Measurements from ENCODE around the gene KCNH4.
A peak's percentile ranks its signal among the peaks of the same experiment; 100 is the strongest.
"Not testable (repeated sequence)": the region's sequence is repeated elsewhere in the genome, so short reads cannot be mapped to it uniquely, and the experiment has no call there.

Gene KCNH4

GRCh38 chr17:42141382-42141781, 39.6 kb downstream of the KCNH4 start:
- Histone ChIP-seq H2BK12ac (ENCODE audit: low read length in 2 of 2) (no peak overlapping the region), H3K36me3 (ENCODE audit: control insufficient read depth in 1 of 2, insufficient read depth in 2 of 2, low read depth in 1 of 2, low read length in 2 of 2) (peaks cover 29 to 30% of the 10 kb centered on the region in 2 experiments), H3K79me1 (replicated peaks; ENCODE audit: low read length, poor library complexity, severe bottlenecking) (peaks cover 13% of the 10 kb centered on the region), H3K4me3 (ENCODE audit: insufficient read depth in 1 of 2, low read depth in 1 of 2, low read length in 2 of 2) (no peak overlapping the region), H3K4ac (ENCODE audit: low read depth in 1 of 2, low read length in 2 of 2) (no peak overlapping the region), H3K27me3 (ENCODE audit: control insufficient read depth in 1 of 2, insufficient read depth in 1 of 2, low read length in 2 of 2) (no peaks in the 10 kb centered on the region), H3K14ac (ENCODE audit: low read length in 2 of 2) (no peak overlapping the region), H3K4me1 (ENCODE audit: control insufficient read depth, insufficient read depth, low read depth, low read length) (peaks cover 34% of the 10 kb centered on the region), H3K23ac (ENCODE audit: low read length in 2 of 2) (no peak overlapping the region), H3K9me3 (ENCODE audit: control insufficient read depth, low read length) (no peaks in the 10 kb centered on the region), H3K18ac (ENCODE audit: low read depth in 1 of 2, low read length in 2 of 2) (no peak overlapping the region), H3K9ac (ENCODE audit: low read length) (no peak overlapping the region), H4K91ac (ENCODE audit: low read length) (no peak overlapping the region), H3K4me2 (ENCODE audit: low read length, poor library complexity, severe bottlenecking) (no peak overlapping the region), H3K27ac (ENCODE audit: low read length, poor library complexity, severe bottlenecking) (no peak overlapping the region), H2BK5ac (ENCODE audit: low read depth, low read length, poor library complexity, severe bottlenecking) (no peak overlapping the region), H2BK15ac (ENCODE audit: low read depth, poor library complexity, severe bottlenecking) (no peak overlapping the region), H2AK5ac (ENCODE audit: low read length, severe bottlenecking) (no peak overlapping the region), H2AFZ (ENCODE audit: low read depth, low read length) (no peak overlapping the region), H4K8ac (ENCODE audit: low read length) (no peak overlapping the region), H2BK120ac (ENCODE audit: low read depth, low read length) (no peak overlapping the region)
- WGBS: 81% methylated on average over 8 of the region's 8 CpGs
- DNase-seq: no peak

- not testable (repeated sequence) for H2BK15ac ChIP-seq (ENCODE audit: low read depth, poor library complexity, severe bottlenecking); H3K9me3 ChIP-seq (ENCODE audit: control insufficient read depth, low read length)
These were observed 40.3 kb downstream of the KCNH4 start for GRCh38 chr17:42140690-42141089.

GRCh38 chr17:42138749-42139492, 42.0 kb downstream of the KCNH4 start:
- H3K14ac ChIP-seq (ENCODE audit: low read length in 2 of 2): peak overlapping the region in 1 of 2 experiments; percentile 78
- H3K18ac ChIP-seq (ENCODE audit: low read depth in 1 of 2, low read length in 2 of 2): peak overlapping the region in 1 of 2 experiments; percentile 0
- no peak overlapping the region for H4K91ac ChIP-seq (ENCODE audit: low read length)
- peaks cover 23 to 32% of the 10 kb centered on the region in 2 experiments for H3K36me3 ChIP-seq (ENCODE audit: control insufficient read depth in 1 of 2, insufficient read depth in 2 of 2, low read depth in 1 of 2, low read length in 2 of 2)
- H3K4ac ChIP-seq (ENCODE audit: low read depth in 1 of 2, low read length in 2 of 2): no peak overlapping the region
- no peaks in the 10 kb centered on the region for H3K27me3 ChIP-seq (ENCODE audit: control insufficient read depth in 1 of 2, insufficient read depth in 1 of 2, low read length in 2 of 2)
- no peak overlapping the region for H3K27ac ChIP-seq (ENCODE audit: low read length, poor library complexity, severe bottlenecking)
- no peak overlapping the region for H2AK5ac ChIP-seq (ENCODE audit: low read length, severe bottlenecking)
- 90% methylated on average over 7 of the region's 7 CpGs for WGBS
- H2BK5ac ChIP-seq (ENCODE audit: low read depth, low read length, poor library complexity, severe bottlenecking): no peak overlapping the region
- peak; percentile 37 for DNase-seq
- peaks cover 13% of the 10 kb centered on the region for H3K79me1 ChIP-seq (replicated peaks; ENCODE audit: low read length, poor library complexity, severe bottlenecking)
- no peak overlapping the region for H4K8ac ChIP-seq (ENCODE audit: low read length)
- H3K23ac ChIP-seq (ENCODE audit: low read length in 2 of 2): no peak overlapping the region
- no peak overlapping the region for H3K4me2 ChIP-seq (ENCODE audit: low read length, poor library complexity, severe bottlenecking)
- H3K4me3 ChIP-seq (ENCODE audit: insufficient read depth in 1 of 2, low read depth in 1 of 2, low read length in 2 of 2): no peak overlapping the region
- no peak overlapping the region for H2BK120ac ChIP-seq (ENCODE audit: low read depth, low read length)
- H3K9ac ChIP-seq (ENCODE audit: low read length): no peak overlapping the region
- H2AFZ ChIP-seq (ENCODE audit: low read depth, low read length): no peak overlapping the region
- peaks cover 43% of the 10 kb centered on the region for H3K4me1 ChIP-seq (ENCODE audit: control insufficient read depth, insufficient read depth, low read depth, low read length)
- no peaks in the 10 kb centered on the region for H3K9me3 ChIP-seq (ENCODE audit: control insufficient read depth, low read length)
- H2BK12ac ChIP-seq (ENCODE audit: low read length in 2 of 2): no peak overlapping the region
- no peak overlapping the region for H2BK15ac ChIP-seq (ENCODE audit: low read depth, poor library complexity, severe bottlenecking)

More at GRCh38 chr17:42140690-42141089, 40.3 kb downstream of the KCNH4 start:
- DNase-seq; H3K9ac ChIP-seq (ENCODE audit: low read length); H2AFZ ChIP-seq (ENCODE audit: low read depth, low read length); H3K27ac ChIP-seq (ENCODE audit: low read length, poor library complexity, severe bottlenecking); H2BK5ac ChIP-seq (ENCODE audit: low read depth, low read length, poor library complexity, severe bottlenecking); H3K14ac ChIP-seq (ENCODE audit: low read length in 2 of 2); H3K4ac ChIP-seq (ENCODE audit: low read depth in 1 of 2, low read length in 2 of 2); H3K4me3 ChIP-seq (ENCODE audit: insufficient read depth in 1 of 2, low read depth in 1 of 2, low read length in 2 of 2); H3K27me3 ChIP-seq (ENCODE audit: control insufficient read depth in 1 of 2, insufficient read depth in 1 of 2, low read length in 2 of 2); H2BK120ac ChIP-seq (ENCODE audit: low read depth, low read length); H2BK12ac ChIP-seq (ENCODE audit: low read length in 2 of 2); H3K23ac ChIP-seq (ENCODE audit: low read length in 2 of 2); H2AK5ac ChIP-seq (ENCODE audit: low read length, severe bottlenecking); H4K8ac ChIP-seq (ENCODE audit: low read length); H3K4me2 ChIP-seq (ENCODE audit: low read length, poor library complexity, severe bottlenecking); H4K91ac ChIP-seq (ENCODE audit: low read length); H3K18ac ChIP-seq (ENCODE audit: low read depth in 1 of 2, low read length in 2 of 2): not testable (repeated sequence)
- peaks cover 15% of the 10 kb centered on the region for H3K79me1 ChIP-seq (replicated peaks; ENCODE audit: low read length, poor library complexity, severe bottlenecking)
- peaks cover 39% of the 10 kb centered on the region for H3K4me1 ChIP-seq (ENCODE audit: control insufficient read depth, insufficient read depth, low read depth, low read length)
- peaks cover 30 to 33% of the 10 kb centered on the region in 2 experiments for H3K36me3 ChIP-seq (ENCODE audit: control insufficient read depth in 1 of 2, insufficient read depth in 2 of 2, low read depth in 1 of 2, low read length in 2 of 2)
- WGBS: 98% methylated on average over 6 of the region's 7 CpGs

GRCh38 chr17:42136654-42137051, 44.3 kb downstream of the KCNH4 start:
- Histone ChIP-seq H3K23ac (ENCODE audit: low read length in 2 of 2) (no peak overlapping the region), H3K14ac (ENCODE audit: low read length in 2 of 2) (no peak overlapping the region), H3K36me3 (ENCODE audit: control insufficient read depth in 1 of 2, insufficient read depth in 2 of 2, low read depth in 1 of 2, low read length in 2 of 2) (peaks cover 22 to 34% of the 10 kb centered on the region in 2 experiments), H3K27ac (ENCODE audit: low read length, poor library complexity, severe bottlenecking) (no peak overlapping the region), H4K91ac (ENCODE audit: low read length) (no peak overlapping the region), H3K27me3 (ENCODE audit: control insufficient read depth in 1 of 2, insufficient read depth in 1 of 2, low read length in 2 of 2) (no peaks in the 10 kb centered on the region), H3K79me1 (replicated peaks; ENCODE audit: low read length, poor library complexity, severe bottlenecking) (peaks cover 12% of the 10 kb centered on the region), H2BK5ac (ENCODE audit: low read depth, low read length, poor library complexity, severe bottlenecking) (no peak overlapping the region), H3K4me3 (ENCODE audit: insufficient read depth in 1 of 2, low read depth in 1 of 2, low read length in 2 of 2) (no peak overlapping the region), H3K4me1 (ENCODE audit: control insufficient read depth, insufficient read depth, low read depth, low read length) (peaks cover 45% of the 10 kb centered on the region), H2AK5ac (ENCODE audit: low read length, severe bottlenecking) (no peak overlapping the region), H3K9ac (ENCODE audit: low read length) (no peak overlapping the region), H2BK15ac (ENCODE audit: low read depth, poor library complexity, severe bottlenecking) (no peak overlapping the region), H2BK120ac (ENCODE audit: low read depth, low read length) (no peak overlapping the region), H3K18ac (ENCODE audit: low read depth in 1 of 2, low read length in 2 of 2) (peak overlapping the region in 1 of 2 experiments; percentile 94), H4K8ac (ENCODE audit: low read length) (no peak overlapping the region), H2AFZ (ENCODE audit: low read depth, low read length) (no peak overlapping the region), H3K9me3 (ENCODE audit: control insufficient read depth, low read length) (no peaks in the 10 kb centered on the region), H3K4me2 (ENCODE audit: low read length, poor library complexity, severe bottlenecking) (no peak overlapping the region), H2BK12ac (ENCODE audit: low read length in 2 of 2) (peak overlapping the region; percentile 82 to 97), H3K4ac (ENCODE audit: low read depth in 1 of 2, low read length in 2 of 2) (no peak overlapping the region)
- no peak for DNase-seq
- 92% methylated on average over 3 of the region's 3 CpGs for WGBS
